Prostate gland (tissue), 2 donors: ENCODE results near the gene TMEM238. TPM values are rescaled to one million over a fixed set of nuclear protein-coding genes. Genes with fewer than 3 reads are reported as not detected.

ENCODE experiments used
- DNase-seq: peaks from one replicate; pipeline ENCODE4 v3.0.0-alpha.2; 2019; ENCODE audit warnings: low spot score
- H3K27ac ChIP-seq, 2 donors: fragments of 200-600 bp; sonication (generic); 2 replicates each; pipeline ENCODE4 v1.5.1; 2017 to 2019
- H3K27me3 ChIP-seq: fragments of 200-600 bp; sonication (generic); replicated peaks from 2 replicates; pipeline ENCODE4 v1.5.1; 2019; ENCODE audit not compliant: insufficient read depth
- H3K36me3 ChIP-seq, 2 donors: fragments of 200-600 bp; sonication (generic); 1 replicate in 1 of 2; 2 replicates in 1 of 2; pipeline versions ENCODE4 v1.5.1 to v1.8.1; 2017 to 2019
- H3K4me1 ChIP-seq: fragments of 200-600 bp; sonication (generic); replicated peaks from 2 replicates; pipeline ENCODE4 v1.5.1; 2019
- H3K4me3 ChIP-seq, 2 donors: fragments of 200-600 bp; sonication (generic); 2 replicates each; pipeline ENCODE4 v1.5.1; 2017 to 2019
- H3K9me3 ChIP-seq: fragments of 200-600 bp; sonication (generic); 2 replicates; pipeline ENCODE4 v1.5.1; 2017
- CTCF ChIP-seq, 4 experiments: fragments of 200-600 bp in 2 of 4; fragments of 450-650 bp in 2 of 4; sonication (generic) in 2 of 4; IDR thresholded peaks; 1 replicate in 3 of 4; 2 replicates in 1 of 4; pipeline ENCODE4 v1.5.1; 2016 to 2019; ENCODE audit warnings: antibody characterized with exemption in 4 of 4, mild to moderate bottlenecking in 2 of 4, moderate library complexity in 2 of 4
- POLR2A ChIP-seq: fragments of 450-650 bp; IDR thresholded peaks from one replicate; pipeline ENCODE4 v1.6.1; 2016; ENCODE audit warnings: antibody characterized with exemption, mild to moderate bottlenecking
- POLR2AphosphoS5 ChIP-seq: sonication (generic); formaldehyde crosslinking; IDR thresholded peaks from one replicate; pipeline ENCODE4 v1.6.1; 2017; ENCODE audit warnings: antibody characterized with exemption
- WGBS: methylation state at CpG from one replicate; pipeline ENCODE4 v1.1.5; 2018; 5-methylcytosine and 5-hydroxymethylcytosine counted together
- intact Hi-C: fragments of 100-400 bp; cut with DNase I; formaldehyde crosslinking; loops from one replicate; pipeline ENCODE4 v1.14.2; 2022
- total RNA-seq, 2 donors: library from RNA; depleted of rRNA; stranded (reverse); fragments of >200 nt; gene quantifications; one replicate each; pipeline ENCODE4 v1.1.0, GENCODE V29; 2016

Gene TMEM238
- total RNA-seq, 2 donors from 2014 or later: 19.6 to 116 TPM

GRCh38 chr19:55377356-55378131 lies 6.5 kb downstream of the TMEM238 start:
- Histone ChIP-seq H3K4me3 (no peak overlapping the region), H3K4me1 (no peaks in the 10 kb centered on the region), H3K9me3 (no peaks in the 10 kb centered on the region), H3K27me3 (peaks cover 21% of the 10 kb centered on the region), H3K27ac (no peak overlapping the region), H3K36me3 (no peaks in the 10 kb centered on the region)
- WGBS: 18% methylated on average over 36 of the region's 43 CpGs
- no peak for DNase-seq
- TF ChIP-seq POLR2AphosphoS5 (no peak), POLR2A (no peak), CTCF (IDR thresholded peaks at IDR 0.05) (no peak)
- intact Hi-C loops: no loop called here

GRCh38 chr19:55376241-55376933 lies 7.7 kb downstream of the TMEM238 start, which contains the start of gene TMEM190:
TMEM190 (plus strand) TSS chr19:55376826; CDS start chr19:55376854, 28 bp downstream.
- Histone ChIP-seq H3K27ac (no peak within 1 kb of the TSS), H3K4me1 (no peaks in the 10 kb centered on the region), H3K9me3 (no peaks in the 10 kb centered on the region), H3K36me3 (no peaks in the 10 kb centered on the region), H3K4me3 (no peak within 1 kb of the TSS), H3K27me3 (peaks cover 31% of the 10 kb centered on the region)
- TF ChIP-seq CTCF (IDR thresholded peaks at IDR 0.05) (no peak), POLR2A (no peak), POLR2AphosphoS5 (no peak)
- intact Hi-C loops: no loop called here
- DNase-seq: no peak
- 57% methylated on average over 18 of the region's 21 CpGs for WGBS

- no peak for TF ChIP-seq CTCF (IDR thresholded peaks at IDR 0.05)
- no peak for TF ChIP-seq POLR2AphosphoS5
- TF ChIP-seq POLR2A: no peak
- H3K27ac ChIP-seq: no peak overlapping the region
- H3K4me3 ChIP-seq: no peak overlapping the region
- WGBS: 18% methylated on average over 24 of the region's 31 CpGs
- no peak for DNase-seq
- H3K27me3 ChIP-seq: peaks cover 44% of the 10 kb centered on the region
- H3K36me3 ChIP-seq: no peaks in the 10 kb centered on the region
- no peaks in the 10 kb centered on the region for H3K9me3 ChIP-seq
- H3K4me1 ChIP-seq: peaks cover 4% of the 10 kb centered on the region
- intact Hi-C loops: no loop called here
Observed at GRCh38 chr19:55373993-55374757, 9.9 kb downstream of the TMEM238 start.

GRCh38 chr19:55373306-55373992 lies 10.6 kb downstream of the TMEM238 start:
- Histone ChIP-seq H3K36me3 (no peaks in the 10 kb centered on the region), H3K9me3 (no peaks in the 10 kb centered on the region), H3K4me3 (no peak overlapping the region), H3K4me1 (peaks cover 4% of the 10 kb centered on the region), H3K27me3 (peaks cover 44% of the 10 kb centered on the region), H3K27ac (no peak overlapping the region)
- 48% methylated on average over 9 of the region's 9 CpGs for WGBS
- DNase-seq: no peak
- intact Hi-C loops: no loop called here
- TF ChIP-seq POLR2AphosphoS5: no peak
- no peak for TF ChIP-seq POLR2A
